Ramos (cell line): Measurements from ENCODE around the gene TRMT2A.

Experiments used
- in situ Hi-C: fragments of 300-500 bp; cut with MboI; formaldehyde crosslinking; loops from one replicate; pipeline ENCODE4 v1.14.3; 2022; ENCODE audit warnings: low sequenced_read_pairs; ENCODE audit not compliant: unreplicated experiment

TRMT2A gene, protein sequence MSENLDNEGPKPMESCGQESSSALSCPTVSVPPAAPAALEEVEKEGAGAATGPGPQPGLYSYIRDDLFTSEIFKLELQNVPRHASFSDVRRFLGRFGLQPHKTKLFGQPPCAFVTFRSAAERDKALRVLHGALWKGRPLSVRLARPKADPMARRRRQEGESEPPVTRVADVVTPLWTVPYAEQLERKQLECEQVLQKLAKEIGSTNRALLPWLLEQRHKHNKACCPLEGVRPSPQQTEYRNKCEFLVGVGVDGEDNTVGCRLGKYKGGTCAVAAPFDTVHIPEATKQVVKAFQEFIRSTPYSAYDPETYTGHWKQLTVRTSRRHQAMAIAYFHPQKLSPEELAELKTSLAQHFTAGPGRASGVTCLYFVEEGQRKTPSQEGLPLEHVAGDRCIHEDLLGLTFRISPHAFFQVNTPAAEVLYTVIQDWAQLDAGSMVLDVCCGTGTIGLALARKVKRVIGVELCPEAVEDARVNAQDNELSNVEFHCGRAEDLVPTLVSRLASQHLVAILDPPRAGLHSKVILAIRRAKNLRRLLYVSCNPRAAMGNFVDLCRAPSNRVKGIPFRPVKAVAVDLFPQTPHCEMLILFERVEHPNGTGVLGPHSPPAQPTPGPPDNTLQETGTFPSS

GRCh38 chr22:20116951-20117632, at the start of gene TRMT2A:
Gene TRMT2A (minus strand): TSS chr22:20117226. CDS start chr22:20116906, 320 bp downstream.
- in situ Hi-C loops: loop anchor here (5.0 kb wide), 1 partner anchor 145 kb away; no protein-coding TSS in a partner anchor

DNA sequence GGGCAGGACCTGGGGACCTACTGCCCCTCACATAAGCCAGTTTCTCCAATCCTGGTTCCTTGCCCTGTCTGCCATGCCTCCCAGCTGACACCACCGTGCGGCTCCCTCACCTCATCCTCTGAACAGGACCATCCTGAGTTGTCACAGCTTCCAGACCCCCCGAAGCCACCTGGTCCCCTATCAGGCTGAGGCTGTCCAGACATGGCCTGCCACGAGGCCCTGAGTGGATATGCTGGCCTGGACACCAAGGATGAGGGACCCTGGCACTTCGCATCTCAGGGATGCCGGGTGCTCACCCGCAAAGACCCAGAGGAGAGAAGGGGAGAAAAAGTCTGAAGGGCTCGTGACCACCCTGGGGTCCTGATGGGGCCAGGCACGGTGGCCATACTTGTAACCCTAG, 49.7 kb upstream of the TRMT2A start:
- in situ Hi-C loops: no loop called here

DNA sequence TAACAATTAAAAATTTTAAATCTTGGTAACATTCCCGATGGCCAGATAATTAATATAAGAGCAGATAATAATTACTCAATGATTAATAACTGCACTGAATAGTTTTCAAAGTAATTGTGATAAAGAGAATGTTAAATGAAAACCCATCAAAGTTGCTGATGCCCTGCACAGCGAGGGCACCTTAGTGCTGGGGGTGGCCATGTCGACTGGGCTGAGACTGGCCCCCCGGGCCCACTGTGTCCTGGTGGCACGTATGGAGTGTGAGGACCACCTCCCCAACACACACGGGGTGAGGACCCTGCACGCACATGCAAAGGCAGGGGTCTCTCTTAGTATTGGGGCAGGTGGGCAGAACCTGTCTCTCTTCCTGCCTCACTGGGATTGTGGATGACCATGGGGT, 48.9 kb upstream of the TRMT2A start:
- in situ Hi-C loops: no loop called here

GRCh38 chr22:20165421-20165820, 48.4 kb upstream of the TRMT2A start:
- in situ Hi-C loops: no loop called here

- in situ Hi-C loops: no loop called here
Observed at GRCh38 chr22:20164863-20165262, 47.8 kb upstream of the TRMT2A start.

GRCh38 chr22:20160041-20160440, 43.0 kb upstream of the TRMT2A start:
- in situ Hi-C loops: no loop called here

- in situ Hi-C loops: loop anchor here (5.0 kb wide), 2 partner anchors 78 to 123 kb away; no protein-coding TSS in a partner anchor
Observed at GRCh38 chr22:20159531-20159930, 42.5 kb upstream of the TRMT2A start.

GRCh38 chr22:20159076-20159475, 42.0 kb upstream of the TRMT2A start:
- in situ Hi-C loops: loop anchor here (5.0 kb wide), 2 partner anchors 78 to 123 kb away; no protein-coding TSS in a partner anchor

DNA sequence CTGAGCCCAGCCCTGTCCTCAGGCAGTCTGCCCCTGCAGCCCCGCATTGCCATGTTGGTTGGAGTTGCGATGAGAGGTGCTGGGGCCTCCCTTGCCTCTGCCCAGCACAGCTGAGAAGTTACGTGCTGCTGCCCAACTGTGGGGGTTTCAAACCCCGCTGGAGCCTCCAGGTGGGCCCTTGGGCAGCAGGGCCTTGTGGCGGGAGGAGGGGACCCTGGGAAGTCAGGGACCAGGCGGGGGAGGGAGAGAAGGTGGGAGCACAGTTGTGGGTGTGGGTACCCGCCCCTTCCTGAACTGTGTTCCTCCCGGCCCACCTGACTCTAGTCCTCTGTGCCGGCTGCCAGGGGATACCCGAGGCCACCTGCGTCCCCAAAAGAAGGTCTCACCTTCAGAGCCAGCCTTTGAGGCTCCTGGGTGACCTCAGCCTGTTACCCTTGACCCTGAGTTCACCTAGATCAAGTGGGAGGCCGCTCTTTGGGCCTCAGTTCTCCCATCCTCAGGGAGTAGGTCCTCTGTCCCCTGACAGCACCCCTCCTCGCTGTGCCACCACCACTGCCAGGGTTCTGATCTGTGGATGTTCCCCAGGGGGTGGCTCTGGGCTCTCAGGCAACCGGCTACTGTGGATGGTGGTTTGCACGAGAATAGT, 41.5 kb upstream of the TRMT2A start:
- in situ Hi-C loops: loop anchor here (5.0 kb wide), 2 partner anchors 79 to 124 kb away; no protein-coding TSS in a partner anchor

DNA sequence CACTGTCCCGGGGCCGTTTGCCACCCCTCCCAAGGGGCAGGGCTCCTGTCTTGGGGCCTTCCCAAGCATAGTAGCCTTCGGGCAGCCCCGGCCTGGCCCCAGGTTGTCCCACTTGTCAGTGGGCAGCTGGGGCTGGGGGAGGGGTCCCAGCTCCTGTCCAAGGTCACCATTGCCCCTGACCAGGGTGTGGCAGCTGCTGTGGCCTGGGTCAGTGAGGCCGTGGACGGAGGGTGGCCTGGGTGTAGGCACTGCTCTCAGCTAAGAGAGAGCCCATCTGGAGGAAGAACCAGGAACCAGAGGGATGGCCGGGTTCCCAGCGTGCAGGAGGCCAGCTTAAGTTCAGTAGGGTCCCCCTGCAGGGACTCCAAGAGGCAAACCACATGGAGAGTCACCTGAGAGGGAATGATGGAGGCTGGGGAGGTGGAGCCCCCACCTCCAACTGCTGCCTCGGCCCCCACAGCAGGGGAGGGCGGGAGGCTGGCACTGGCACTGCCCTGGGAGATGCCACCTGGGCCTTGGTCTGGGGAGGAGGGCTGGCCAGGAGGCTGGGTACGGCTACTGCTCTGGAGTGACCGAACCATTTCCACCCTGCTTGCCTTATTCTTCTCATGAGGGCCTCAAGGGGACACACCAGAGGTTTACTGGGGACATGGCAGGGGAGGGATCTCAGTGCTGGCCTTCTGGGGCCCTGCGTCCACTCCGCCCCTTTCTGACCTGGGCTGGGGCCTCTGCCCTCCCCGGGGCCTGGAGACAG, 40.6 kb upstream of the TRMT2A start:
- in situ Hi-C loops: loop anchor here (5.0 kb wide), 2 partner anchors 80 to 125 kb away; no protein-coding TSS in a partner anchor

DNA sequence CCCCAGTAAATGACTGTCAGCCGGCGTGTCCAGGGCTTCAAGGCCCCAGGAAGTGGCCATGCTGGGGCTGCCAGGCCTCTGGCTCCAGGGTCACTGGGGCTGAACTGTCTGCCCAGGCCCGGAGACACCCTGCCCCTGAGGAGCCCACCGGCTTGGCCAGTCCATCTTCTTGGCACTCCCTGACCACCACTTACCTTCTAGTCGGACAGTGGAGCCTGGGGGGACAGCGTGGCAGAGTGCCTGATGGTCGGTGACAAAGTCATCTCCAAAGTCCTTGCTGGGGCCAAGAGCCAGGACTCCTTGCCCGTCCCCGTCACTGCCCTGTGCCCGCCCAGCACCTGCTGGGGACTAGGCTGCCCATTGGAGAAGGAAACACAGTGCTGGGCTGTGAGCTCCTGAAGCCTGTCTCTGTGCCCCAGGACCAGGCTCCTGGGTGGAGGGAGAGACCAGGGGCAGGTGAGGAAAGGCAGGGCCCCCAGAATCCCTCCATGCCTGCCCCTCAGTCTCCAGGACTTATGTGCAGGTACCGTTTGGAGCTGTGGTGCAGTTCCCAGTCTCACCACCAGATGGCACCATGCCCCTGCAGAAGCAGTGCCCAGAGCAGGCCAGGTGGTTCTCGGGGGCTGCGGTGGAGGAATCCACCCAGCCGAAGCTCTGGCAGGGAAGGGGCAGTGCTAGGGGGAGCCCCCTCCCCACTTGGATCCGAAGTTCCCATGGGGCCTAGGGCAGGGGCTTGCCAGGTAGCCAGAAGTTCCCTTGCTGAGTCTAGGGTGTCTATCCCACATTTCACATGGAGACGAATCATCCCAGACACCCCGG, 39.8 kb upstream of the TRMT2A start:
- in situ Hi-C loops: loop anchor here (5.0 kb wide), 2 partner anchors 80 to 125 kb away; no protein-coding TSS in a partner anchor

DNA sequence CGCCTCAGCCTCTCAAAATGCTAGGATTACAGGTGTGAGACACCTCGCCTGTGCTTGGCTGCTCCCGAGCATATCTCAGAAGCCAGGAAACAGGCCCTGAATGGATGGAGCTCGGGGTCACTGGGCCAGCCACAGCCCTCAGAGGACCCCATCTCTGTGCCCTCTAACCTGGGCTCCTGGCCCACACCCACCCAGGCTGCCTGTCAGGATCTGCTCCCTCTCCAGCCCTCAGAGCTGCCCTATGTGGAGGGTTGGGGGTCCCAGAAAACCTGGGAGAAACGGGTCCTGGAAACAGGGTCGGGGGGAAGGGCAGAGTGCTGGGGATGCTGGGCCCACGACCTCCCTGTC, 39.0 kb upstream of the TRMT2A start:
- in situ Hi-C loops: loop anchor here (5.0 kb wide), 2 partner anchors 81 to 126 kb away; no protein-coding TSS in a partner anchor

DNA sequence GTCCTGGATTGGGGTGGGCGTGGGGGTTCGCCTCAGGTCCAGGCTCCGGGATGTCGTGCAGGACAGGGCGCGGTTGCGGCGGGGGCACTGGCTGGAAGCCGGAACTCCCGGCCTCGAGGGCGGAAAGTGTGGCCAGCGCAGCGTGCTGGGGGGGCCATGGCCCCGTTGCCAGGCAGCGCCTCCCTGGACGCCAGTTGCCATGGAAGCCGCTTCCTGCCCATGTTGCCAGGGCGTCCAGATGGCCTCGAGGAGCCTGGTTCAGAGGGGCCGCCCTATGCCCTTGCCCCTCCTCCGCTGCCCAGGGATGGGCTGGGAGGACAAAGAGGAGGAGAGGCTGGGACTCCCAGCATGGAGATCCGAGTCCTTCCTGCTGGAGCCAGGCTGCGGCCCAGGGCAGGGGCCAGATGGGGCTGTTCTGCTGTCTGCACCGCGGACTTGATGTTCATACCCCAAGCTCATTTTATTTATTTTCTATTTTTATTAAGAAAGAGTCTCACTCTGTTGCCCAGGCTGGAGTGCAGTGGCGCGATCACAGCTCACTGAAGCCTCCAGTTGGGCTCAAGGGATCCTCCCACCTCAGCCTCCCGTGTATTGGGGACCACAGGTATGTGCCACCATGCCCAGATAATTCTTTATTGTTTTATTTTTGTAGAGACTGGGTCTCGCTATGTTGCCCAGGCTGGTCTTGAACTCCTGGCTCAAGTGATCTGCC, 38.5 kb upstream of the TRMT2A start:
- in situ Hi-C loops: loop anchor here (5.0 kb wide), 2 partner anchors 82 to 127 kb away; no protein-coding TSS in a partner anchor

DNA sequence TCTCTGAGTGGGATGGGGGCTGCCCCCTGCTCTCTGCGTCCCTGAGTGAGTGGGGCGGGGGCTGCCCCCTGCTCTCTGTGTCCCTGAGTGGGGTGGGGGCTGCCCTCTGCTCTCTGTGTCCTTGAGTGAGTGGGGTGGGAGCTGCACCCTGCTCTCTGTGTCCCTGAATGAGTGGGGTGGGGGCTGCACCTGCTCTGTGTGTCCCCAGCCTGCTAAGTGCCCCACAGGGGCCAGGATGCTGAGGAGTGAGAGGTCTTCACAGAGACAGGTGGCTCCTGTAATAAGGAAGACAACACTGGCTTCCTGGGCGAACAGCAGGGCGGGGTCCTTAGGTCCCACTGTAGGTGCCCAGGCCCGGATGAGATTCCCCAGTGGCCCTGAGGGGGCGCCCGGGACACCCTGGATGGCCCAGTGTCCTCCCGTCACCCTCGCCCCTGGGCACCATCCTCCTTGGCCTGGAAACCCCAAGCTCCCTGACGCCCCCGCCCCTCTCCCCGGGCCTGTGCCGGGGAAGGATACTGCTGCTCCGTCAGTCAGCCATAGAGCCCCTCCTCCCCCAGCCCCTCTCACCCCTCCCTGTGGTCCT, 37.7 kb upstream of the TRMT2A start:
- in situ Hi-C loops: loop anchor here (5.0 kb wide), 2 partner anchors 83 to 128 kb away; no protein-coding TSS in a partner anchor

DNA sequence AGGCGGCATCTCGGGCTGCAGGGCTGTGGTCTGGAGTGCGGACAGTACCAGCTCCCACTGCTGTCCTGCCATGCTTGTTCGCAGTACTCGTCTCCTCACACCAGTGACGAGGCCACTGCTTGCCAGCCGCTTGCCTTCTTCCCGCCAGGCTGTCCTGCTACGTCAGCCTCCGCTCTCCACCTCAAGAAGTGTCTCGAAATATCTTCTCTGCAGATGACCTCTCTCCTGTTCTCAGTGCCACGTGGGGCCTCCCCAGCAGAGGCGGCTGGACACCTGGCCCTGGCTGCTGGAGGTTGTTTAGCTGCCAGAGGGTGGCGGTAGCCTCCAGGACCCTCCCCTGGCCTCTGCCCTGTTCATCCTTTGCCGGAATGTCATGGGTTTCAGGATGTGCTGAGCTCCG, 36.9 kb upstream of the TRMT2A start:
- in situ Hi-C loops: no loop called here

DNA sequence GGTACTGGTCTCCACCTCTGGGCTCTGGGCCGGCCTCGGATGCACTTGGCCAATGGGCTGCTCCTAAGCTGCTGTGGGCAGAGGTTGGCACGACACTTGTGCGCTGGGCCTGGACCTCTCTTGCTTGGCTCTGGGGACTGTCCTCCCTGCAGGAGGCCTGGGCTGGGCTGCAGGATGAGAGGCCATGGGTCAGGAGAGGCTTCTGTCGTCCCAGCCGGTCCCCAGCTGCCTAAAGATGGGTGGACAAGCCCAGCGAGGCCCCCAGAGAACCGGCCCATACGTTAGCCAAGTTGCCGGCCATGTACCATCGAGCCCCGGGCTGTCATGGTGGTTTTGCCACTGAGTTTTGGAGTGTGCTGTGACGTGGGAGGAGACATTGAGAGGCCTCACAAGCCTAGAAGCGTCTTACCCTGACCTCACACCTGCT, 35.5 kb upstream of the TRMT2A start:
- in situ Hi-C loops: no loop called here

- in situ Hi-C loops: no loop called here
Observed at GRCh38 chr22:20151276-20151588, 34.2 kb upstream of the TRMT2A start.
